ACC112 (cell line): ENCODE measurements around the gene RBMS1.

Experiments
- H2AFZ ChIP-seq: fragments of 200-600 bp; sonication (generic); one replicate; pipeline ENCODE4 v1.6.0; 2017; ENCODE audit warnings: antibody characterized with exemption, low read length; ENCODE audit not compliant: unreplicated experiment
- H3K27ac ChIP-seq: fragments of 200-600 bp; sonication (generic); 2 replicates; pipeline ENCODE4 v1.5.1; 2014; ENCODE audit warnings: low read depth, mild to moderate bottlenecking, antibody characterized with exemption, low read length, moderate library complexity
- H3K27me3 ChIP-seq: fragments of 200-600 bp; sonication (generic); 2 replicates; pipeline ENCODE4 v1.6.1; 2014; ENCODE audit warnings: mild to moderate bottlenecking, antibody characterized with exemption, low read length, moderate library complexity, mixed read lengths; ENCODE audit not compliant: insufficient read depth
- H3K36me3 ChIP-seq: fragments of 200-600 bp; sonication (generic); 2 replicates; pipeline ENCODE4 v1.6.1; 2016; ENCODE audit warnings: mild to moderate bottlenecking, antibody characterized with exemption, low read length, moderate library complexity, mixed read lengths; ENCODE audit not compliant: insufficient read depth
- H3K4me1 ChIP-seq: fragments of 200-600 bp; sonication (generic); one replicate; pipeline ENCODE4 v1.6.1; 2016; ENCODE audit warnings: low read length, mixed read lengths; ENCODE audit not compliant: insufficient read depth, unreplicated experiment, control insufficient read depth
- H3K4me3 ChIP-seq: fragments of 200-600 bp; sonication (generic); 2 replicates; pipeline ENCODE4 v1.5.1; 2014; ENCODE audit warnings: mild to moderate bottlenecking, low read depth, low read length
- H3K79me2 ChIP-seq: fragments of 200-600 bp; sonication (generic); one replicate; pipeline ENCODE4 v1.6.0; 2016; ENCODE audit warnings: low read length; ENCODE audit not compliant: control insufficient read depth, unreplicated experiment, insufficient read depth

RBMS1 gene, protein sequence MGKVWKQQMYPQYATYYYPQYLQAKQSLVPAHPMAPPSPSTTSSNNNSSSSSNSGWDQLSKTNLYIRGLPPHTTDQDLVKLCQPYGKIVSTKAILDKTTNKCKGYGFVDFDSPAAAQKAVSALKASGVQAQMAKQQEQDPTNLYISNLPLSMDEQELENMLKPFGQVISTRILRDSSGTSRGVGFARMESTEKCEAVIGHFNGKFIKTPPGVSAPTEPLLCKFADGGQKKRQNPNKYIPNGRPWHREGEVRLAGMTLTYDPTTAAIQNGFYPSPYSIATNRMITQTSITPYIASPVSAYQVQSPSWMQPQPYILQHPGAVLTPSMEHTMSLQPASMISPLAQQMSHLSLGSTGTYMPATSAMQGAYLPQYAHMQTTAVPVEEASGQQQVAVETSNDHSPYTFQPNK

DNA sequence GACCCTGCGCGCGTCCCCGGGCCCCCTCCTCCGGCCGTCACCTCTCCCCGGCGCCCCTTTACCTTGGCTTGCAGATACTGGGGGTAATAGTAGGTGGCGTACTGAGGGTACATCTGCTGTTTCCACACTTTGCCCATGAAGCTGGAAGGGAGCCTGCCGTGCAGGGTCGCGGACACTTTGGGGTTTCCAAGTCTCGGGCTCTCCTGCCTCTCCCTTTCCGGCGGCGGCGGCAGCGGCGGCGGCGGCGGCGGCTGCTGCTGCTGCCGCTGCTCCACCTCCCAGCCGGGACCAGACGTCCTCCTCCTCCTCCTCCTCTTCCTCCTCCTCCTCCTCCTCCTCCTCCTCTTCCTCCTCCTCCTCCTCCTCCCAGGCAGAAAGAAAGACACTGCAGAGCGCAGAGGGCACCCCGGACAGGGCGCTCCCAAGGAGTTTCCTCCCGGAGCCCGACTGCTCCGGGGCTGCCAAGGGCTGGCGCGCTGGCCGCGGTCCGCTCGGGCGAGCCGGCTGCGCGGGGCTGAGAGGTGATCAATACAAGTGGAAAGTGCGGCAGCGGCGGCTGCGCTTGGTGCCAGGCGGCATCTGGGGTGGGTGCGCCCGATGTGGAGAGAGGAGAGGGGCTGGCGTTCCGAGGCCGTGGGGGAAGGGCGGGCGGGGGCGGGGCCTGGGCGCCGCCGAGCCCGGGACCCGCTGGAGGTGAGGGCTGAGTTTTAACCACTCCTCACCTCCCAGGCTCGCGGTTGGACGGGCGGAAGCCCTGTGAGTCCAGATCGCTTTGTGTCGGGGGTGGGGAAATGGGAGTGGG, at the start of gene RBMS1:
RBMS1 (minus strand) TSS at position 581 of the 802 bp plus-strand sequence; CDS start at position 137, 444 bp downstream.
- peak within 1 kb of the TSS; percentile 78 for H2AFZ ChIP-seq
- peak within 1 kb of the TSS; percentile 86 for H3K27ac ChIP-seq

DNA sequence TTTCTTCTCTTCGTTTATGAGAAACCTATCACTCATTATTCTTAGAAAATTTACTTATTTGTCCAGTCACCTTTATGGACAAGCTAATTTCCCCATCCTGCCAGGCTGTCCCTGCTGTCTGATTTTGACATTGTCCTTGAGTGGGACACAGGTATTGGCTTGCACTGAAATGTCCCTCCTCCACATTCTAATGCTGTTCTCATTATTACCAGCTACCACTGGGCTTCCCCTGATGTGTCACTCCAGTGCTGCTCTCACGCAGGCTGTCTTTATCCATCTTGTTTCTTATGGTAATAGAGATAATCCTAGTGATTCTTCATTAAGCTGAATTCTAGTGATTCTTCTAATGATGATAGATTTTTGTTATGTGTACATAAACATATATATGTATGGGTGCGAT, 48.1 kb upstream of the RBMS1 start:
- no peak overlapping the region for H3K4me3 ChIP-seq
- no peaks in the 10 kb centered on the region for H3K4me1 ChIP-seq
- no peak overlapping the region for H2AFZ ChIP-seq
- H3K27me3 ChIP-seq, result no peaks in the 10 kb centered on the region
- no peaks in the 10 kb centered on the region for H3K79me2 ChIP-seq
- no peaks in the 10 kb centered on the region for H3K36me3 ChIP-seq
- no peak overlapping the region for H3K27ac ChIP-seq

More for the DNA sequence above, at the start of gene RBMS1:
- Histone ChIP-seq H3K27me3 (no peaks in the 10 kb centered on the region), H3K4me1 (peaks cover 30% of the 10 kb centered on the region), H3K79me2 (peaks cover 49% of the 10 kb centered on the region), H3K4me3 (peak within 1 kb of the TSS; percentile 81), H3K36me3 (no peaks in the 10 kb centered on the region)

DNA sequence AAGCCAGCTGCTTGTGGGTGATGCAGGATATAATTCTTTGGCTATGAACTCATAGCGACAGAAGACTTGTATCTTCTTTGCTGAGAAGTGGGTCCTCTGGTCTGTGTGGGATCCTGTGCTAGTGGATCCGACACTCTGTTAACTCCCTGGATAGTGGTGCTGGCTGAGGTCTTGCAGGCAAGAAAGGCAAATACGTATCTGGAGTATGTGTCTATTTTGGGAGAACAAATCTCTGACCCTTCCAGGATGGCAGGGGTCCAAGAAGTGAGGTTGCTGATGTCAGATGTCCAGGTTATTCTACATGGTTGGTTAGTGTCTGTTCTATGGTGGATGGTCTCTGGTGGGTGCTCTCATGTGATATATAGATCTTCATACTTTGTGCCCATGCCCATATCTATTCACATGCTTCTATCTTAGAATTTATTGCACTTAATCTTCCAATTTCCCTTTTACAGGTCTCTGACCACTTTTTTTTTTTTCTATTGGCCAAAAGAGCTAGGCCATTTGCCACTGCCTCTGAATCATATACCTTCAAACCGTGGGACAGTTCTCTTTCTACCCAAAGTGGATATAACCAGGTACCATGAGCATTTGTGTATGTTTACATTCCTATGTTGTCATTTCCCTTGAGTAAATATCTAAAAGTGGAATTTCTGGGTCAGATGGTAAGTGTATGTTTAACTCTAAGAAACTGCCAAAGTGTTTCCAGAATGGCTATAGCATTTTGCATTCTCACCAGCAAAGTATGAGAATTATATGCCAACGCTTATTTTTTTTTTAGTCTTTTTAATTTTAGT, 45.1 kb upstream of the RBMS1 start:
- no peak overlapping the region for H3K4me3 ChIP-seq
- no peaks in the 10 kb centered on the region for H3K27me3 ChIP-seq
- no peaks in the 10 kb centered on the region for H3K79me2 ChIP-seq
- H2AFZ ChIP-seq, result no peak overlapping the region
- H3K4me1 ChIP-seq, result no peaks in the 10 kb centered on the region
- H3K36me3 ChIP-seq, result no peaks in the 10 kb centered on the region
- H3K27ac ChIP-seq, result no peak overlapping the region

DNA sequence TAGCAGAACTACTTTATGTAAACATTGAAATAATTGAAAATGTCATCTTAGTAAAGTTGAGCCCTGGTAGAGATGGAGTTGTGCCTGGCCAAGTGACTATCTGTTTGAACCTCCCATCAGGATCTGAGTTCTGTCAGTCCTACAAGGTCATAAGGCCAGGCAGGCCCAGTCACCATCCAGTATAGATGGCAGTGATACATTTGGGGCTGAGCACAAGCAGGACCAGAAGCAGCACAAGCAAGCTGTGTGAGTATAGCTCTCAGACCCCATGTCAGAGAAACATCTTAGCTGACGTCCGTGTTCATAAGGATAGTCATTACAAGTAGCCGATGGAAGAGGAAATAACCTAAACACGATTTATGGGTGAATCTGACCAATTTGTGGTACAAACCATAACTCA, 44.5 kb upstream of the RBMS1 start:
- Histone ChIP-seq H3K79me2 (no peaks in the 10 kb centered on the region), H3K36me3 (no peaks in the 10 kb centered on the region), H3K27ac (no peak overlapping the region), H3K4me1 (no peaks in the 10 kb centered on the region), H3K27me3 (no peaks in the 10 kb centered on the region), H2AFZ (no peak overlapping the region), H3K4me3 (no peak overlapping the region)

DNA sequence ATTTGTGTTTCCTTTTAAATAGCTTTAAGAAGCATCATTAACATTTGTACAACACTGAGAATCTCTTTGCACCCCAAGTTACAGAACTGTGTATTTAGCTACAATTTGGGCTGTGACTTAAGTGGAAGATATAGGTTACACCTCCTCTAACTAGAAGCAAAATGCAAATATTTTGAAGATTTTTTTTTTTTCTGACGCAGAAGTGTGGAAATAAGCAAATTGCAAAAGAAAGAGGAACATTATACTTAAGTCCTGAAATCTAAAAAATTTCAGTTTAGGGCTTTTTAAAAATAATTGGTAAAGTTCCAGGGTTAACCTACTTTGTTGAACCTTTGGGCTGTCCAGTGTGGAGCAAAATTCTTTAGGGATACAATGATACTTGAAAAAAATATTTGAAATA, 41.4 kb upstream of the RBMS1 start:
- no peak overlapping the region for H3K27ac ChIP-seq
- no peak overlapping the region for H2AFZ ChIP-seq
- H3K36me3 ChIP-seq, result no peaks in the 10 kb centered on the region
- no peaks in the 10 kb centered on the region for H3K79me2 ChIP-seq
- no peak overlapping the region for H3K4me3 ChIP-seq
- no peaks in the 10 kb centered on the region for H3K4me1 ChIP-seq
- H3K27me3 ChIP-seq, result no peaks in the 10 kb centered on the region

DNA sequence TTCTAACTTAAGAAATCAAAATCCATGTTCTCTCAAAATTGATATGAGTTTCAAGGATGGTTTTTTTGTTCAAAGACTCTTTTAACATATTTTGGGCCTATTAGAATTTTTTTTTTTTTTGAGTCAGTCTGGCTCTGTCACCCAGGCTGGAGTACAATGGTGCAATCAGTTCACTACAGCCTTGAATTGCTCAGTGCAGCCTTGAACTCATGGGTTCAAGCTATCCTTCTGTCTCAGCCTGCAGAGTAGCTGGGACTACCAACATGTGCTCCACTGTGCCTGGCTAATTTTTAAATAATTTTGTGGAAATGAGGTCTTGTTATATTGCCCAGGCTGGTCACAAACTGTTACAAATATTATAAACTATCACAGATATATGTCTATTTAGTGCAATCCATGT, 40.6 kb upstream of the RBMS1 start:
- no peaks in the 10 kb centered on the region for H3K79me2 ChIP-seq
- H3K4me1 ChIP-seq, result no peaks in the 10 kb centered on the region
- no peak overlapping the region for H2AFZ ChIP-seq

DNA sequence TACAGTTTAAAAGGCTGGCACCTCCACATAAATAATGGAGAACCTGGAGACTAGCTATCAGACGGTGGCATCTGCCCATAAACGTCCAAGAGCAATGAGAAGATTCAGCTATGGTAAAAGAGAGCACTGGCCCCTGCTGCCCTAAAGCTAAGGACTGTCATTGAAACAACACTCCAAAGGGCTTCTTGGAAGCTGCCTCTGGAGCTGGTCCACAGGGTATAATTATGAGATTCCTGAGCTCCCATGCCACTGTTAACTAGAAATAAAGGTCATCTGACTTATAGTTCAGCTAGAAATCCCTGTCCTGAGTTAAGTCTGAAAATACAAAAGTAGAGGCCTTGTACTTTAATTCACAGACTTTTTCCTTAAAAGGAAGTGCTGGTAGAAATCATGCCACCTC, 39.9 kb upstream of the RBMS1 start:
- H3K36me3 ChIP-seq, result no peaks in the 10 kb centered on the region
- no peaks in the 10 kb centered on the region for H3K4me1 ChIP-seq
- H2AFZ ChIP-seq, result peak overlapping the region; percentile 1
- H3K27ac ChIP-seq, result no peak overlapping the region
- no peaks in the 10 kb centered on the region for H3K27me3 ChIP-seq
- H3K4me3 ChIP-seq, result no peak overlapping the region
- H3K79me2 ChIP-seq, result no peaks in the 10 kb centered on the region

More for the DNA sequence above, 40.6 kb upstream of the RBMS1 start:
- H3K27ac ChIP-seq, result no peak overlapping the region
- no peaks in the 10 kb centered on the region for H3K27me3 ChIP-seq
- no peaks in the 10 kb centered on the region for H3K36me3 ChIP-seq
- H3K4me3 ChIP-seq, result no peak overlapping the region

DNA sequence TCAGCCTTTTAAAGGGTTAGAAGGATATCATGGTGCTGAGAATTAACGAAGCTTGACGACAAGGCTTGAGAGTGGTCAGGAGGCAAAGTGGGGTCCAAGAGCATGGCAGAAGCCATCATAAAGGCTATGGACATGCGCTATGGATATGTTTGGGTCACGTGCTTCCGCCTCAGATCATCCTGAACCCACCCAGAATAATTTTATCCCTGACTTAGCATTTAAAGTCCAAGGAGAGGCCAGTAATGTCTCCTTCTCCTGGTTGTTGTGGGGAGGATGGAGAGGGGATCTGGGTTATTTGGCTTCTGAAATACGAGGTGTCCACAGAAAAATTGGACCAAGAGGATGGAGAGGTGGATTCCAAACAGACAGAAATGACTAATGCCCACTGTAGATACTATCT, 38.8 kb upstream of the RBMS1 start:
- Histone ChIP-seq H2AFZ (no peak overlapping the region), H3K4me3 (no peak overlapping the region), H3K27me3 (no peaks in the 10 kb centered on the region), H3K27ac (no peak overlapping the region), H3K36me3 (no peaks in the 10 kb centered on the region), H3K79me2 (no peaks in the 10 kb centered on the region), H3K4me1 (no peaks in the 10 kb centered on the region)

DNA sequence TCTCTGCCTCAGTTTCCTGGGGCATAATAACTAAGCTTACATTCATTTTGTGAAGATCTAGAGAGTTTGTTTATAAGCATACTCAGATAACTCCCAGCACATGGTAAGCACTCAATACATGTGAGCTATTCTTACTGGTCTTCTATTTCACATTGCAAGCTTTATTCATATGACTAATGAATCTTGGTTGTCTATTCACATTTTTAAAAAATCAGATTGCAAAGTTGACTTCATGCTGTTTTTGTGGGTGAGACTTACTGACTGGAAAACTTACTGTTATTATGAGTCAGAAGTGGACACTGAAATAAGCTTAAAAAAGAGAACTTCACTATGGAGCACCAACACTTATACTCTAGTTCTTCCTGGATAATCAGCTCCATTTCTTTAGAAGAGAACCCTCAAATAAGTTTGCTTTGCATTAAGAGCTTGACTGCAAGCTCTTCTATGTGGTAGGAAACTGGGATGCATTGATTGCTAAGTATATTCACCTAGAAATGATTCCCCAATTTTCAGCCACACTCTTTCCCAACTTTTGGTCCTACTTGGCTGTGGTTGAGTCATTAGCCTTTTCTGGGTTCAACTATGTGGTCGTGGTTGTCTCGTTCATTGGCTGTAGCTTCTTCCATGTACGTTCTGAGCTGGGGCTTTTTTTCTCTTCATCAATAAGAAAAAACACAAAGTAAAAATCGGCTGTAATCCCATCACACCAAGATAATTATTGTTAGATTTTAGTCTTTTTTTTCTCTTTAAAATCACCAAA, 29.5 kb upstream of the RBMS1 start:
- Histone ChIP-seq H3K4me1 (peaks cover 16% of the 10 kb centered on the region), H3K27ac (peak overlapping the region; percentile 9; the same call in 1 of the 2 replicates), H3K27me3 (no peaks in the 10 kb centered on the region), H3K4me3 (no peak overlapping the region), H3K36me3 (no peaks in the 10 kb centered on the region), H2AFZ (peak overlapping the region; percentile 65), H3K79me2 (no peaks in the 10 kb centered on the region)

DNA sequence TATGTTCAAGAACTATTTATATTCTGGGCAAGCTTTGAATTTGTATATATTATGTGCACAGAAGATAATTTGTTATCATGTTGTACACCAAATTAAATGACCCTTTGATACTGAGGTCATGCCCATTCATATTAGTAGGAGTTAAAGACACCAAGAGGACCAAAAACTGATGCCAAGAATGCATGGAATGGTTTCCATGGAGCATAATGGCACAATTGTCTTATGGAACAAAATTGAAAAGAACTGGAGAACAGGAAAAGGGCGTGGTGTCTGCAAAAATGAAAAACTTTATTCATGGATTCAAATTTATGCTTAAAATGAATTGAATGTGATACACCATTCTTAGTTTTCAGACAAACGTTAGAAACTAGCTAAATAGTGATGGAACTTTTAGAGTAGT, 24.1 kb upstream of the RBMS1 start:
- Histone ChIP-seq H3K27ac (no peak overlapping the region), H3K36me3 (no peaks in the 10 kb centered on the region), H3K4me1 (peaks cover 13% of the 10 kb centered on the region), H3K27me3 (no peaks in the 10 kb centered on the region), H3K4me3 (no peak overlapping the region), H2AFZ (no peak overlapping the region), H3K79me2 (no peaks in the 10 kb centered on the region)
